ENCODE measurements around the gene SVIP. TPM values are rescaled to one million over a fixed set of nuclear protein-coding genes. Genes with fewer than 3 reads are reported as not detected.

Gene SVIP, protein sequence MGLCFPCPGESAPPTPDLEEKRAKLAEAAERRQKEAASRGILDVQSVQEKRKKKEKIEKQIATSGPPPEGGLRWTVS
- 7.5 TPM for total RNA-seq

GRCh38 chr11:22829231-22830081, at the start of gene SVIP:
TSS of gene SVIP (minus strand) at chr11:22829801. CDS start at chr11:22829748, 53 bp downstream.
- ATAC-seq (peak; percentile 96), DNase-seq (ENCODE audit: low spot score) (peak; percentile 98)

DNA sequence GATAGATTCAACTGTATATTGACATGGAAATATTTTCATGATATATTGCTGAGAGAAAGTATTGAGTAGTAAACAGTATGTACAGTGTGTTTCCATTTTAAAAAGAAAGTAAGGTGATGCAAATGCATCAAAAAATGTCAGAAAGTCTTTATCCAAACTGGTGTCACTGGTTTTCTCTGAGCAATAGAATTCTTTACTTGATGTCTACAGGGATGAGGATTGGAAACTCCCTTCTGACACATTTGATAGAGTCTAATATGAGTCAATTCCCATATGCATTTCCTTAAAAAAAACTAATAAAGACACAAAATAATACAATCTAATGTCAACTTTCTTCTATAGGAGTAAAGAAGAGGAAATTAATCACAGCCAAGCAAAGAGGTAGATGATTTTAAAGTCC, 49.0 kb upstream of the SVIP start:
- ATAC-seq (no peak), DNase-seq (ENCODE audit: low spot score) (no peak)

DNA sequence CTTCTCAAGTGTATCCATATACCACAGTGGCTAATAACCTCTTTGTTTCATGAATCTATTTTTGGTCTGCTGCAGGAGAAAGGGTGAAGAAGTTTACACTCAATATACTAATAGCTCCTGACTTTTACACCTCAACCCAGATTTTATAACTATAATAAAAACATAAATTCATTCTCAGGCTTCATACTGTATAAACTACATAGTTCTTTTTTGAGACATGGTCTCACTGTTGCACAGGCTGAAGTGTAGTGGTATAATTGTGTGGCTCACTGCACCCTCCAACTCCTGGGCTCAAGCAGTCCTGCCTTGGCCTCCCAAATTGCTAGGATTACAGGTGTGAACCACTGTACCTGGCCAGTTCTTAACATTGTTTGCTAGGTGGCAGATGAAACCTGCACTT, 48.4 kb upstream of the SVIP start:
- ATAC-seq: no peak
- DNase-seq (ENCODE audit: low spot score): no peak

DNA sequence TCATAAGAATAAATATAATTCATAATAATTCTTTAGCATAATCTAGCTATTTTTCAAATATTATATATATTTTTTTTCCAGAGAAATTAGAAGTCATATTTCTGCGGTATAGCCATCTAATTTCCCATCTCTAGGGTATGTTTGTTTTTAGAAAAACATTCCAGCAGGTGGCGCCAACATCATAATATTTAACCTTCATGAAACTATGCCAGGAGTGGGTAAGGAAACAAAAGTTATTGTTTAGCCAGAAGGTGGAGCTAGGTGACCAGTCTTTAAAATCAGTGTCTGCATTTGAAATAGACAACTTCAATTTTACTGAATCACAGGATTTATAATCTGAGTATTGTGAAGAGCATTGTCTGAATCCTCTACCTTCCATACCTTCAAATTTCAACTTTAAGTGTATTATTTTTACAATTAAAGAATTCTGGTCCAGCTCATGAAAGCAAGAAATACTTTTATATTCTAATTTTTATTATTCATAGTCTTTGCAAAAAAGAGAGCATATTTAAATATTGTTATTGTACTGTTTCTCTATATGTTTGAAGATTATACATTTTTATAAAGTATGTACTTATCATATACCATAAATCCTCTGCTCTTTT, 46.4 kb upstream of the SVIP start:
- ATAC-seq (peak; percentile 99), DNase-seq (ENCODE audit: low spot score) (peak; percentile 52)

DNA sequence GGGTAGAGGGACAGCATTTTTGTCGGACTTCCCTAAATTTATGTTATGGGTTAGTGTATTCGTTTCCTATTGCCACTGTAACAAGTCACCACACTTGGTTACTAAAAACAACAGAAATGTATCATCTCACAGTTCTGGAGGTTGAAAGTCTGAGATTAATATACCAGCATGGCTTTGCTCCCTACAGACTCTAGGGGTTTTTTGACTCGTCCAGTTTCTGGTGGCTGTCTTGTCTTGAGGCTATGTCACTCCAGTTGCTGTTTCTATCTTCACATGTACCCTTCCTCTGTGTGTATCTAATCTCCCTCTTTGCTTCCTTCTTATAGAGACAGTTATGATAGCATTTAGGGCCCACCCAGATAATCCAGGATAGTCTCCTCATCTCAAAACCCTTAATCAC, 39.7 kb upstream of the SVIP start:
- DNase-seq (ENCODE audit: low spot score): no peak
- no peak for ATAC-seq

DNA sequence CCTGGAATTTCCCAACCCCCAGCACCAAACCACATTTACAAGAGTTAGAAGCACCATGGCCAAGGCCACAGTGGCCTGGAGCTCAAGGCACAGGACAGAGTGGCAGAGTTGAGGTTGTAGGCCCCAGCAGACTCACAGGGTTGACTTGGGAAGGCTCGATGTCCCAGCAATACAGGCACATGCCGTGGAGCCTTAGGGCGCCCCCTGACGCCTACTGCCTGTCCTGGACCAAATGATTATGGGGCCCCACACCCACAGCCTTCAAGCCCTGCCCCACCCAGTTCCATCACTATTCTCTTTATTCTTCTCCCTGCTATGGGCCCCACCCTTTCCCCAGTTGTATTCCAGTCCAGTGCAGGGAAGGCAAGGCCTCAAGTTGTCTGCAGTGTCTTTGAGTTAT, 30.6 kb upstream of the SVIP start, which contains the start of gene CCDC179:
TSS of gene CCDC179 (minus strand) at position 234 of the 400 bp plus-strand sequence. CDS start at position 181, 53 bp downstream.
- ATAC-seq: no peak
- DNase-seq (ENCODE audit: low spot score): no peak

GRCh38 chr11:22859756-22860155, 30.2 kb upstream of the SVIP start:
- no peak for DNase-seq (ENCODE audit: low spot score)
- ATAC-seq: no peak

DNA sequence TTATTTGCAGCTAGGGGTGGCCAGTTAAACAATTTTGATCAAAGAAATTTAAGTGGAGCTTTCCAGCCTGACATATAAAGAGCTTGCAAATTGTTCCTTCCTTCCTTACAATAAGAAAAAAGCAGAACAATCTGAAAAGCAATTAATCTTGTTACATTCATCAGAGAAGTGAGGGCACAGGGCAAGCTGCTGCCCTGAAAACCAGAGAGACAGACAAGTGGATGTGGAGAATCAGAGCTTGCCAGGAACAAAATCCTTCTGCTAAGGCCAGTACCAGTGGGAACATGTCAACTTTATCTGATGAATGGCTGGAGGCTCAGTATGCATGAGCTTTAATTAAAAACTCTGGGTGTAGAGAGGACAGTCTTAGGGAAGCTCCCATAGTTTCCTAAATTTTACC, 21.9 kb upstream of the SVIP start:
- DNase-seq (ENCODE audit: low spot score) (no peak), ATAC-seq (no peak)

GRCh38 chr11:22846726-22847125, 17.1 kb upstream of the SVIP start:
- ATAC-seq (no peak), DNase-seq (ENCODE audit: low spot score) (no peak)

DNA sequence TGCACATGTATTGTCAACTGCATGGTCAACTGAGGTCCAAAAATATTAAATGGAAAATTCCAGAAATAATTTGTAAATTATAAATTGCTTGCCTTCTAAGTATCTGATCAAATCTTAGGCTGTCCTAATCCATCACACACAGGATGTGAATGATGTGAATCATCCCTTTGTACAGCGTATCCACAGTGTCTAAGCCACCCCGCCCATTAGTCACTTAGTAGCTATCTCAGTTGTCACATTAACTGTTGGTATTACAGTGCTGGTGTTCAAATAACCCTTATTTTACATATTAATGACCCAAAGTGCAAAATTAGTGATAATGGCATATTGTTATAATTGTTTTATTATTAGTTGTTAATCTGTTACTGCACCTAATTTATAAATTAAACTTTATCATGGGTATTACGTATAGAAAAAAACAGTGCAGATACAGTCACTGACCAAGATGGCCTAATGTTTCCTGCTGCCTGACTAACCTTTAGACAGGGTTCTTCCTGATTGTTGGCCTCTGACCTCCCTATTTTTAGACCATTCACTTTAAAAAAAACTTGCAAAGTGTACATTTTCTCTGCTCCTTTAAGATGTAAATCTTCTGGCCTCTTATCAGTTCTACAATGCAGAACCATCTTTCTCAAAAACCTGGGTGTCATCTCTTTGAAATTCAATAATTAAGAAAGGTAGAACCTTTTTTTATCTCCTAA, 2.9 kb upstream of the SVIP start:
- DNase-seq (ENCODE audit: low spot score) (no peak), ATAC-seq (no peak)

- DNase-seq (ENCODE audit: low spot score) (no peak), ATAC-seq (no peak)
These were observed 447 bp upstream of the SVIP start for GRCh38 chr11:22830082-22830414.

GRCh38 chr11:22828373-22828772, 1.2 kb downstream of the SVIP start:
- ATAC-seq: no peak

DNA sequence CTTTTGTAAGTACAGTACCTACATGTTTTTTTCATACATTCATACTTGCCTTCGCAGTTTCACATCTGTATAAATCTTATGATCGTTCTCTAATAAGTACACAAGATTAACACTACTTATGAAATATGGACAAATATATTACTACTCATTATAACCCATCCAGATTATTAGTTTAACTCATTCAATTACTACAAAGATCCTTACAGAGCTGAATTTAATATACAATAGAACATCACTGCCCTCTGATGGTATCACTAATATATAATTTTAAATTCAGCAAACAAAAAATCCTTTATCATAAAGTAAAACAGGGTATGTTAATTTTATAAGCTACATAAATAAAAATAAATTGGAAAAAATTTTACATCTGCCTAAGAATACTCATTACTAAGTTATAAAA, 7.4 kb downstream of the SVIP start:
- ATAC-seq: no peak
- DNase-seq (ENCODE audit: low spot score): no peak

More at GRCh38 chr11:22828373-22828772, 1.2 kb downstream of the SVIP start:
- DNase-seq (ENCODE audit: low spot score): no peak

- no peak for ATAC-seq
- DNase-seq (ENCODE audit: low spot score): no peak
These were observed 19.7 kb downstream of the SVIP start for GRCh38 chr11:22809893-22810292.

DNA sequence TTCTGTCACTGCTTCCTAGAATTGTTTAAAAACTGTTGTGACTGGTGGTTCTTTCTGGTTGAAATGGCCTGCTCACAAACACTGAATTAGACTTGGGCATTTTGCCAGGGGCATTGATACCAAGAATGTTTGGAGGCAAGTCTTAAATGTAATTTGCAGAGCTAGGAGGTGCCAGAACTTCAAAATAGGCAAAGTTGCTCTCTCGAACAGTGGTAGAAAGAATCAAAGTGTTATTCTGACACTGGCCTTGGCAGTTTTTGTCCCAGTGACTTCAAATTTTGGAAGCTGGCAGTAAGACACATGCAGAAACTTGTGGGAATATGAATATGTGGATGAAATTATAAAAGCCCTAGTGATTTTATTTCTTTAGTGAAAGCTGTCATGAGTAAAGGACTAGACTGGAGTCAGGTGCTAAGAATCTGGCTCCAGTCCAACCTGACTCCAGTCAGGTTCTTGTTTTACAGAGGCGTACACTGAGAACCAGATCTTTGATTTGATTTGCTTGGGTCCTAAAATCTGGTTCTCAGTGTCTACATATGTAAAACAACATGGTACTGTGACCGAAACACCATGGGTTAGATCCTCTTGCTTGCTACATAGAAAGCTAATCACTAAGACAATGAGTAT, 20.9 kb downstream of the SVIP start:
- ATAC-seq (no peak), DNase-seq (ENCODE audit: low spot score) (no peak)

DNA sequence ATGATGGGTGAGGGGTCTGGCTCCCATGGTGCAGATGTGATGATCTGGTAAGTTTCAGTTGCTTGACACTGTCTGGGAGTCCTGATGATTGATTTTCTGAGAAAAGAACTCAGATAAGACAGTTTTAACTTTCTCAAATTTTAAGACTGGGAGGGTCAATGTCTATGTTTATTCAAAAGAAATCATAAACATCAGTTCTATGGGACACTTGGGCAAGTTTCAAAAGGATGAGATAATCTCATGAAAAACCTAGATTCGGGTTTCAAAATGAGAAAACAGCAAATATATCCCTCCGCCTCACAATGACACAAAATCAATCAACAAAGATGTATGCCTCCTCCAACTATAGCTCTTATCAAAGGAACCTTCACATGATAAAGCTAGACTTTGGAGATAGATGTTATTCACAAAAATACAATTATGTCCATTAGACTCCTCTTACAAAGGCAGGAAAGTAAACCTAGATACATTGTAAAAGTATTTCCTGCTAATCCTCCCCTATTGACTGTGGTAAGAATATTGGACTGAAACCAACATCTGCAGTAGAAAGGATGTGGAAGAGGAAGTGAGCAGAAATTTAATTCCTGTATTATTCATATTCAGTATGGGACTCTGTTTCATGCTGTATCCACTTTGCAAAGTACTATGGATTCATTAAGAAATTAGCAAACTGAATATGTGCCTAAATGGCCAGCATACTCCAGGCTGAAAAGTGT, 21.6 kb downstream of the SVIP start:
- ATAC-seq (peak; percentile 32), DNase-seq (ENCODE audit: low spot score) (no peak)

DNA sequence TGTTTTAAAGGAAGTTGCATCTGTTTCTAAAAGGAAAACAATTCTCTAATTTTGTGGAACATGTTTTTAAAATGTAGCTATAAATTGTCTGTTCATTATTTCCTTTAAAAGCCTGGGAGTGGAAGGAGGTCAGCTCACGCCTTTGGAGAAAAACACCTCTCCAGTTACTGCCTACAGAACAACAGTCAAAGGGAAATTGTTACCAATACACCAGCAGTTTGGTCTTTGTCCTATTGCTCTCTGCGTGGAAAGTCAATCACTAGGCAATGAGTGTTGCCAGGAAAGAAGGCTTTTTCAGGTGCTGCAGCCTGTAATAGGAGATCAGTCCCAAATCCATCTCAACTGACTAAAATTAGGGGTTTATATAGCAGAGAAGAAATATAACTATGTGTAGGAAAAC, 22.2 kb downstream of the SVIP start:
- peak; percentile 76 for ATAC-seq
- no peak for DNase-seq (ENCODE audit: low spot score)

DNA sequence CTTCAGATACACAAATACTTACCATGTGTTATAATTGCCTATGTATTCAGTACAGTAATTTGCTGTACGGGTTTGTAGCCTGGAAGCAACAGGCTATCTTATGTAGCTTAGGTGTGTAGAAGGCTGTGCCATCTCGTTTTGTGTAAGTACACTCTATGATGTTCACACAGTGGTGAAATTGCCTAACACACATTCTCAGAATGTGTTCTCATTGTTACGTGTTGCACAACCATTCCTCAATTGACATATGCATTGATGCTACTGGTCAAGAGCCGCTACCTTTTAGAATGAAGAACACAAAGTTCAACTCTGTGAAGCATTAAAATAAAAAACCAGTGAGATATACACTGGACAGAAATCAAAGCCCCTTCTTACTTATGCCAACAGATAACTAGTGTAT, 26.7 kb downstream of the SVIP start:
- ATAC-seq (no peak), DNase-seq (ENCODE audit: low spot score) (no peak)

DNA sequence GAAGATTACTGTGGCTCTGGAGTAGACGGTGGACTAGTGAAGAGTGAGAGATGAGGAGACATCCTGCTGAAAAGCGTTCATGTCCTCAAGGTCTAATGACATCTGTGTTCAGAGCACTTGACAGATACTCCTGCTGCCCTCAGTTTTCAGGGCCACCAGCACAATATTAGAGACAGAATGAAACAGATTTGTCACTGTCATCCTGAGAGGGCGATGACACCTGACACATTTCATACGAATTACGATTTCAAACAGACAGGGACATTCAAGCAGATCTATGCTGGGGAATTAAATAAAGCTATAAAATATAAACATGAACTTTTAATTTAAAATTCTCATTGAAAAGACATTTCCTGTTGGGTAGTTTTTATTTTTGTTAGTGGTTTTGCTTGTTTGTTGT, 29.1 kb downstream of the SVIP start:
- no peak for ATAC-seq
- DNase-seq (ENCODE audit: low spot score): no peak

GRCh38 chr11:22798901-22799300, 30.7 kb downstream of the SVIP start:
- DNase-seq (ENCODE audit: low spot score) (no peak), ATAC-seq (no peak)

GRCh38 chr11:22797047-22797446, 32.6 kb downstream of the SVIP start:
- no peak for DNase-seq (ENCODE audit: low spot score)
- no peak for ATAC-seq
